Esophagus muscularis mucosa (tissue), 4 donors: Measurements from ENCODE around the gene CATSPERD. TPM values are rescaled to one million over a fixed set of nuclear protein-coding genes. Genes with fewer than 3 reads are reported as not detected.

ENCODE experiments used
- DNase-seq: peaks from one replicate; pipeline ENCODE4 v3.0.0-alpha.2; 2017; ENCODE audit errors: extremely low spot score
- H3K27ac ChIP-seq, 4 donors: fragments of 200-600 bp; sonication (generic); replicated peaks in 1 of 4; 1 replicate in 3 of 4; 2 replicates in 1 of 4; pipeline ENCODE4 v1.5.1; 2016 to 2019; ENCODE audit warnings: mild to moderate bottlenecking in 1 of 4
- H3K27me3 ChIP-seq, 4 donors: fragments of 200-600 bp; sonication (generic); one replicate each; pipeline versions ENCODE4 v1.5.1 to v1.6.0; 2016 to 2019
- H3K36me3 ChIP-seq, 4 donors: fragments of 200-600 bp; sonication (generic); one replicate each; pipeline ENCODE4 v1.5.1; 2016 to 2019
- H3K4me1 ChIP-seq, 4 donors: fragments of 200-600 bp; sonication (generic); one replicate each; pipeline ENCODE4 v1.5.1; 2016 to 2019
- H3K4me3 ChIP-seq, 4 donors: fragments of 200-600 bp; sonication (generic); 1 replicate in 2 of 4; 2 replicates in 2 of 4; pipeline ENCODE4 v1.5.1; 2016 to 2019; ENCODE audit warnings: mild to moderate bottlenecking in 4 of 4, moderate library complexity in 1 of 4
- H3K9me3 ChIP-seq, 4 donors: fragments of 200-600 bp; sonication (generic); 1 replicate in 3 of 4; 2 replicates in 1 of 4; pipeline ENCODE4 v1.5.1; 2016 to 2019
- CTCF ChIP-seq, 3 experiments: fragments of 200-600 bp in 2 of 3; fragments of 450-650 bp in 1 of 3; sonication (generic) in 2 of 3; IDR thresholded peaks; one replicate each; pipeline ENCODE4 v1.5.1; 2017 to 2019; ENCODE audit warnings: antibody characterized with exemption in 3 of 3, mild to moderate bottlenecking in 2 of 3, moderate library complexity in 1 of 3
- EP300 ChIP-seq: sonication (generic); formaldehyde crosslinking; IDR thresholded peaks from one replicate; pipeline ENCODE4 v1.6.1; 2017; ENCODE audit warnings: antibody characterized with exemption
- POLR2A ChIP-seq: fragments of 450-650 bp; IDR thresholded peaks from one replicate; pipeline ENCODE4 v1.6.1; 2017; ENCODE audit warnings: antibody characterized with exemption, moderate library complexity, mild to moderate bottlenecking, low read depth
- POLR2AphosphoS5 ChIP-seq, 2 donors: sonication (generic); formaldehyde crosslinking; IDR thresholded peaks; one replicate each; pipeline ENCODE4 v1.6.1; 2017; ENCODE audit warnings: antibody characterized with exemption in 2 of 2
- WGBS: methylation state at CpG from one replicate; pipeline ENCODE4 v1.1.5; 2018; 5-methylcytosine and 5-hydroxymethylcytosine counted together
- intact Hi-C: fragments of 100-400 bp; cut with DNase I; formaldehyde crosslinking; loops from one replicate; pipeline ENCODE4 v1.15.1; 2023
- total RNA-seq, 4 donors: library from RNA; depleted of rRNA; stranded (reverse); fragments of >200 nt; gene quantifications; one replicate each; pipeline versions ENCODE4 v1.1.0 to v1.2.1, GENCODE V29; 2016

The CATSPERD gene
- total RNA-seq, 4 donors from 2014 or later = 0.19 TPM; not detected in 3

- Histone ChIP-seq H3K4me3 (no peak overlapping the region), H3K27me3 (no peaks in the 10 kb centered on the region), H3K36me3 (peaks cover 41 to 49% (median 47%) of the 10 kb centered on the region in 4 donors), H3K27ac (no peak overlapping the region), H3K4me1 (no peaks in the 10 kb centered on the region), H3K9me3 (no peaks in the 10 kb centered on the region)
- 77% methylated on average over 12 of the region's 48 CpGs for WGBS
- no peak for TF ChIP-seq POLR2AphosphoS5 (IDR thresholded peaks at IDR 0.05)
- TF ChIP-seq CTCF (IDR thresholded peaks at IDR 0.05) = no peak
- TF ChIP-seq EP300 = no peak
- no peak for TF ChIP-seq POLR2A
- intact Hi-C loops = no loop called here
- no peak for DNase-seq
These were observed 62.8 kb downstream of the CATSPERD start for GRCh38 chr19:5782945-5783919.

GRCh38 chr19:5784581-5785147, 64.2 kb downstream of the CATSPERD start, which contains the start of gene PRR22:
Gene PRR22 (minus strand): TSS chr19:5784746. CDS start chr19:5784660, 86 bp downstream.
- H3K9me3 ChIP-seq = no peaks in the 10 kb centered on the region
- no peak for DNase-seq
- intact Hi-C loops = no loop called here
- TF ChIP-seq EP300 (no peak), POLR2A (no peak), CTCF (IDR thresholded peaks at IDR 0.05) (no peak)
- H3K36me3 ChIP-seq = peaks cover 56 to 64% (median 61%) of the 10 kb centered on the region in 4 donors
- no peaks in the 10 kb centered on the region for H3K27me3 ChIP-seq
- no peak within 1 kb of the TSS for H3K4me3 ChIP-seq
- H3K27ac ChIP-seq = no peak within 1 kb of the TSS
- H3K4me1 ChIP-seq = peaks cover 0 to 1% (median under 1%) of the 10 kb centered on the region in 4 donors
- 88% methylated on average over 15 of the region's 15 CpGs for WGBS

GRCh38 chr19:5785423-5785822, 65.0 kb downstream of the CATSPERD start:
- Histone ChIP-seq H3K27me3 (no peaks in the 10 kb centered on the region), H3K27ac (no peak overlapping the region), H3K4me3 (no peak overlapping the region), H3K36me3 (peaks cover 59 to 69% (median 65%) of the 10 kb centered on the region in 4 donors), H3K9me3 (no peaks in the 10 kb centered on the region), H3K4me1 (peaks cover 7 to 9% (median 8%) of the 10 kb centered on the region in 4 donors)
- TF ChIP-seq POLR2AphosphoS5 (IDR thresholded peaks at IDR 0.05) = no peak
- TF ChIP-seq POLR2A = no peak
- no peak for TF ChIP-seq EP300
- no peak for TF ChIP-seq CTCF (IDR thresholded peaks at IDR 0.05)
- intact Hi-C loops = no loop called here
- WGBS = 96% methylated on average over 17 of the region's 37 CpGs
- DNase-seq = no peak

- intact Hi-C loops = no loop called here
- peaks cover 7 to 12% (median 9%) of the 10 kb centered on the region in 4 donors for H3K4me1 ChIP-seq
- TF ChIP-seq CTCF (IDR thresholded peaks at IDR 0.05) = no peak
- no peak for TF ChIP-seq POLR2AphosphoS5 (IDR thresholded peaks at IDR 0.05)
- TF ChIP-seq POLR2A = no peak
- TF ChIP-seq EP300 = no peak
- H3K27me3 ChIP-seq = no peaks in the 10 kb centered on the region
- no peaks in the 10 kb centered on the region for H3K9me3 ChIP-seq
- H3K27ac ChIP-seq = no peak overlapping the region
- WGBS = 89% methylated on average over 36 of the region's 44 CpGs
- H3K4me3 ChIP-seq = no peak overlapping the region
- DNase-seq = no peak
- peaks cover 59 to 69% (median 65%) of the 10 kb centered on the region in 4 donors for H3K36me3 ChIP-seq
These were observed 66.4 kb downstream of the CATSPERD start for GRCh38 chr19:5786593-5787408.
